Panc1 (cell line): Measurements from ENCODE around the gene CATSPERB.
"Not testable (repeated sequence)": the region's sequence is repeated elsewhere in the genome, so short reads cannot be mapped to it uniquely, and the experiment has no call there.

Experiments used
- CTCF ChIP-seq: fragments of 450-650 bp; IDR thresholded peaks from 2 replicates; pipeline ENCODE4 v1.5.1; 2017; ENCODE audit warnings: mild to moderate bottlenecking
- POLR2AphosphoS5 ChIP-seq: IDR thresholded peaks from 2 replicates; pipeline ENCODE4 v1.6.1; 2012; ENCODE audit warnings: mild to moderate bottlenecking, low read depth, low read length, moderate library complexity
- REST ChIP-seq, 2 experiments: IDR thresholded peaks; 2 replicates each; pipeline ENCODE4 v1.6.1; 2011 to 2012; ENCODE audit warnings: low read depth in 2 of 2, control low read depth in 1 of 2, low read length in 1 of 2, mild to moderate bottlenecking in 1 of 2, moderate library complexity in 1 of 2; ENCODE audit not compliant: insufficient read depth in 1 of 2
- SIN3A ChIP-seq: IDR thresholded peaks from 2 replicates; pipeline ENCODE4 v1.6.1; 2012; ENCODE audit warnings: low read depth, mild to moderate bottlenecking, low read length, moderate library complexity, borderline replicate concordance; ENCODE audit not compliant: insufficient read depth
- TCF7L2 ChIP-seq: IDR thresholded peaks from 2 replicates; pipeline ENCODE4 v1.6.1; 2011; ENCODE audit warnings: mild to moderate bottlenecking, low read depth, low read length, inconsistent platforms

- not testable (repeated sequence) for TF ChIP-seq CTCF; POLR2AphosphoS5; REST (IDR thresholded peaks at IDR 0.05; ENCODE audit: insufficient read depth in 1 of 2, low read depth in 2 of 2, low read length in 1 of 2); TCF7L2; SIN3A
These were observed 54.2 kb downstream of the CATSPERB start for GRCh38 chr14:91677687-91678086.
